DND-41 (cell line): ENCODE measurements around the gene NHEJ1.

Source experiments
- EZH2 ChIP-seq: IDR thresholded peaks from 3 replicates; pipeline ENCODE4 v1.6.1; 2012; ENCODE audit warnings: borderline replicate concordance, low read depth, mild to moderate bottlenecking, moderate library complexity, low read length, inconsistent platforms; ENCODE audit not compliant: severe bottlenecking
- TF ChIP-seq, protein P1 (sequence below): IDR thresholded peaks from 2 replicates; pipeline ENCODE4 v1.5.1; 2012; ENCODE audit warnings: borderline replicate concordance, low read length, moderate library complexity, mild to moderate bottlenecking; ENCODE audit not compliant: poor library complexity, severe bottlenecking; ENCODE audit errors: extremely low read depth

DNA sequence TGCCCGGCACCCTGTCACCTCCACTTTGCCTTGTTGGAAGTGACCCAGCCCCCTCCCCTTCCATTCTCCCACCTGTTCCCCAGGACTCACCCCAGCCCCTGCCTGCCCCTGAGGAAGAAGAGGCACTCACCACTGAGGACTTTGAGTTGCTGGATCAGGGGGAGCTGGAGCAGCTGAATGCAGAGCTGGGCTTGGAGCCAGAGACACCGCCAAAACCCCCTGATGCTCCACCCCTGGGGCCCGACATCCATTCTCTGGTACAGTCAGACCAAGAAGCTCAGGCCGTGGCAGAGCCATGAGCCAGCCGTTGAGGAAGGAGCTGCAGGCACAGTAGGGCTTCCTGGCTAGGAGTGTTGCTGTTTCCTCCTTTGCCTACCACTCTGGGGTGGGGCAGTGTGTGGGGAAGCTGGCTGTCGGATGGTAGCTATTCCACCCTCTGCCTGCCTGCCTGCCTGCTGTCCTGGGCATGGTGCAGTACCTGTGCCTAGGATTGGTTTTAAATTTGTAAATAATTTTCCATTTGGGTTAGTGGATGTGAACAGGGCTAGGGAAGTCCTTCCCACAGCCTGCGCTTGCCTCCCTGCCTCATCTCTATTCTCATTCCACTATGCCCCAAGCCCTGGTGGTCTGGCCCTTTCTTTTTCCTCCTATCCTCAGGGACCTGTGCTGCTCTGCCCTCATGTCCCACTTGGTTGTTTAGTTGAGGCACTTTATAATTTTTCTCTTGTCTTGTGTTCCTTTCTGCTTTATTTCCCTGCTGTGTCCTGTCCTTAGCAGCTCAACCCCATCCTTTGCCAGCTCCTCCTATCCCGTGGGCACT, 21.9 kb upstream of the NHEJ1 start:
- TF ChIP-seq EZH2 = no peak
- TF ChIP-seq, protein P1, sequence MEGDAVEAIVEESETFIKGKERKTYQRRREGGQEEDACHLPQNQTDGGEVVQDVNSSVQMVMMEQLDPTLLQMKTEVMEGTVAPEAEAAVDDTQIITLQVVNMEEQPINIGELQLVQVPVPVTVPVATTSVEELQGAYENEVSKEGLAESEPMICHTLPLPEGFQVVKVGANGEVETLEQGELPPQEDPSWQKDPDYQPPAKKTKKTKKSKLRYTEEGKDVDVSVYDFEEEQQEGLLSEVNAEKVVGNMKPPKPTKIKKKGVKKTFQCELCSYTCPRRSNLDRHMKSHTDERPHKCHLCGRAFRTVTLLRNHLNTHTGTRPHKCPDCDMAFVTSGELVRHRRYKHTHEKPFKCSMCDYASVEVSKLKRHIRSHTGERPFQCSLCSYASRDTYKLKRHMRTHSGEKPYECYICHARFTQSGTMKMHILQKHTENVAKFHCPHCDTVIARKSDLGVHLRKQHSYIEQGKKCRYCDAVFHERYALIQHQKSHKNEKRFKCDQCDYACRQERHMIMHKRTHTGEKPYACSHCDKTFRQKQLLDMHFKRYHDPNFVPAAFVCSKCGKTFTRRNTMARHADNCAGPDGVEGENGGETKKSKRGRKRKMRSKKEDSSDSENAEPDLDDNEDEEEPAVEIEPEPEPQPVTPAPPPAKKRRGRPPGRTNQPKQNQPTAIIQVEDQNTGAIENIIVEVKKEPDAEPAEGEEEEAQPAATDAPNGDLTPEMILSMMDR = no peak
